Trophoblast cell (in vitro differentiated cells and primary cell): Measurements from ENCODE around the gene NOS3.

Source experiments
- DNase-seq, 2 donors: peaks; one replicate each; pipeline ENCODE4 v3.0.0-alpha.2; 2016
- H2AFZ ChIP-seq: 2 replicates; pipeline ENCODE4 v1.6.1; 2013; ENCODE audit warnings: low read length, moderate library complexity, mild to moderate bottlenecking; ENCODE audit not compliant: insufficient read depth, poor library complexity
- H2AK5ac ChIP-seq: 2 replicates; pipeline ENCODE4 v1.6.1; 2013; ENCODE audit warnings: mild to moderate bottlenecking, low read length
- H2BK120ac ChIP-seq: 2 replicates; pipeline ENCODE4 v1.6.1; 2013; ENCODE audit warnings: low read length, mild to moderate bottlenecking, moderate library complexity; ENCODE audit not compliant: insufficient read depth, poor library complexity
- H2BK12ac ChIP-seq: 2 replicates; pipeline ENCODE4 v1.6.1; 2013; ENCODE audit warnings: mild to moderate bottlenecking, low read length, moderate library complexity
- H2BK5ac ChIP-seq: 2 replicates; pipeline ENCODE4 v1.6.1; 2013; ENCODE audit warnings: low read length, low read depth, moderate library complexity, mild to moderate bottlenecking; ENCODE audit not compliant: poor library complexity
- H3K14ac ChIP-seq: 2 replicates; pipeline ENCODE4 v1.6.1; 2013; ENCODE audit warnings: mild to moderate bottlenecking, low read length
- H3K18ac ChIP-seq: 2 replicates; pipeline ENCODE4 v1.6.1; 2013; ENCODE audit warnings: mild to moderate bottlenecking, low read length
- H3K23ac ChIP-seq: 2 replicates; pipeline ENCODE4 v1.6.1; 2013; ENCODE audit warnings: low read length
- H3K27ac ChIP-seq: 2 replicates; pipeline ENCODE4 v1.5.1; 2013; ENCODE audit warnings: low read depth, mild to moderate bottlenecking, inconsistent platforms, low read length, moderate library complexity
- H3K27me3 ChIP-seq: 2 replicates; pipeline ENCODE4 v1.6.1; 2013; ENCODE audit warnings: inconsistent platforms, mild to moderate bottlenecking, low read length, moderate library complexity; ENCODE audit not compliant: insufficient read depth
- H3K36me3 ChIP-seq, 2 experiments: 1 replicate in 1 of 2; 2 replicates in 1 of 2; pipeline ENCODE4 v1.6.1; 2013; ENCODE audit warnings: low read length in 2 of 2, mild to moderate bottlenecking in 2 of 2, moderate library complexity in 1 of 2; ENCODE audit not compliant: insufficient read depth in 2 of 2, control insufficient read depth in 1 of 2
- H3K4ac ChIP-seq: 2 replicates; pipeline ENCODE4 v1.6.1; 2013; ENCODE audit warnings: low read depth, mild to moderate bottlenecking, low read length, moderate library complexity
- H3K4me1 ChIP-seq, 2 experiments: 1 replicate in 1 of 2; 2 replicates in 1 of 2; pipeline ENCODE4 v1.6.1; 2013; ENCODE audit warnings: low read length in 2 of 2, mild to moderate bottlenecking in 2 of 2, moderate library complexity in 1 of 2; ENCODE audit not compliant: insufficient read depth in 2 of 2, control insufficient read depth in 1 of 2
- H3K4me2 ChIP-seq: 2 replicates; pipeline ENCODE4 v1.6.1; 2013; ENCODE audit warnings: inconsistent platforms, mild to moderate bottlenecking, low read length, moderate library complexity
- H3K4me3 ChIP-seq: 2 replicates; pipeline ENCODE4 v1.5.1; 2013; ENCODE audit warnings: mild to moderate bottlenecking, low read depth, low read length, inconsistent platforms
- H3K79me1 ChIP-seq: one replicate; pipeline ENCODE4 v1.6.1; 2013; ENCODE audit warnings: low read length
- H3K79me2 ChIP-seq: 2 replicates; pipeline ENCODE4 v1.6.1; 2013; ENCODE audit warnings: low read length, mild to moderate bottlenecking; ENCODE audit not compliant: control insufficient read depth, insufficient read depth, poor library complexity
- H3K9ac ChIP-seq: 2 replicates; pipeline ENCODE4 v1.6.1; 2013; ENCODE audit warnings: mild to moderate bottlenecking, low read length
- H3K9me3 ChIP-seq: 2 replicates; pipeline ENCODE4 v1.6.1; 2013; ENCODE audit warnings: low read depth, mild to moderate bottlenecking, control low read depth, inconsistent platforms, low read length; ENCODE audit not compliant: insufficient read depth
- H4K12ac ChIP-seq: 2 replicates; pipeline ENCODE4 v1.6.1; 2013; ENCODE audit warnings: low read depth, mild to moderate bottlenecking, low read length, moderate library complexity
- H4K8ac ChIP-seq: 2 replicates; pipeline ENCODE4 v1.6.1; 2013; ENCODE audit warnings: low read depth, mild to moderate bottlenecking, low read length, moderate library complexity
- H4K91ac ChIP-seq: one replicate; pipeline ENCODE4 v1.6.1; 2013; ENCODE audit warnings: low read depth, mild to moderate bottlenecking, low read length, moderate library complexity
- WGBS: extraction: QIAGEN DNeasy Blood & Tissue Kit; methylation state at CpG from one replicate; pipeline ENCODE4 v1.1.7; 2013; ENCODE audit warnings: missing lambda C conversion rate; ENCODE audit not compliant: insufficient read length, insufficient coverage; ENCODE audit errors: extremely low coverage; 5-methylcytosine and 5-hydroxymethylcytosine counted together

The NOS3 gene

GRCh38 chr7:151003572-151003971 is 12.8 kb downstream of the NOS3 start:
- Histone ChIP-seq H2AK5ac (no peak overlapping the region), H2BK12ac (no peak overlapping the region)
- no CpG with 5 or more reads among the region's 12 CpGs for WGBS

DNA sequence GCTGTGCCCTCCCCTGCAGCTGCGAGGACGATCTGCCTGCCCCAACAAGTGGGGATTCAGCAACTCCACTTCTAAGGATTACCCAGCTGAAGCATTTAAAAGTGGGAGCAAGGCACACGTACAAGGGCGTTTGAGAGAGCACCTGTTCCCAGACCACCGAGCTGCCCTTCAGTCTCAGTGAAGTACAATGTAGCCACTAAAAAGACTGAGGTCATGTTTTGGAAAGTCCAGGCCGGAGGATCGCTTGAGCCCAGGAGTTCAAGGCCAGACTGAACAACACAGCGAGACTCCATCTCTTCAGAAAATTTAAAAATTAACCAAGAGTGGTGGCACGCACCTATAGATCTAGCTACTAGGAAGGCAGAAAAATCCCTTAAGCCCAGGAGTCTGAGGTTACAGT is 14.7 kb downstream of the NOS3 start:
- H4K91ac ChIP-seq = no peak overlapping the region

More at GRCh38 chr7:151003572-151003971, 12.8 kb downstream of the NOS3 start:
- H3K9ac ChIP-seq = no peak overlapping the region
- no peaks in the 10 kb centered on the region for H3K79me2 ChIP-seq
- no peak overlapping the region for H4K91ac ChIP-seq
- H3K27me3 ChIP-seq = no peaks in the 10 kb centered on the region
- no peak overlapping the region for H2AFZ ChIP-seq
- no peak overlapping the region for H3K4me3 ChIP-seq
- no peak overlapping the region for H4K8ac ChIP-seq
- H3K4ac ChIP-seq = no peak overlapping the region
- H3K36me3 ChIP-seq = no peaks in the 10 kb centered on the region
- H3K14ac ChIP-seq = no peak overlapping the region
- no peak overlapping the region for H3K18ac ChIP-seq
- H2BK5ac ChIP-seq = no peak overlapping the region
- H4K12ac ChIP-seq = no peak overlapping the region
- peaks cover 2% of the 10 kb centered on the region for H3K79me1 ChIP-seq
- H3K27ac ChIP-seq = no peak overlapping the region
- H2BK120ac ChIP-seq = no peak overlapping the region
- H3K9me3 ChIP-seq = peaks cover 4% of the 10 kb centered on the region
- H3K23ac ChIP-seq = no peak overlapping the region
- H3K4me2 ChIP-seq = no peak overlapping the region
- DNase-seq = no peak
- H3K4me1 ChIP-seq = peaks cover 14 to 15% of the 10 kb centered on the region in 2 experiments

DNA sequence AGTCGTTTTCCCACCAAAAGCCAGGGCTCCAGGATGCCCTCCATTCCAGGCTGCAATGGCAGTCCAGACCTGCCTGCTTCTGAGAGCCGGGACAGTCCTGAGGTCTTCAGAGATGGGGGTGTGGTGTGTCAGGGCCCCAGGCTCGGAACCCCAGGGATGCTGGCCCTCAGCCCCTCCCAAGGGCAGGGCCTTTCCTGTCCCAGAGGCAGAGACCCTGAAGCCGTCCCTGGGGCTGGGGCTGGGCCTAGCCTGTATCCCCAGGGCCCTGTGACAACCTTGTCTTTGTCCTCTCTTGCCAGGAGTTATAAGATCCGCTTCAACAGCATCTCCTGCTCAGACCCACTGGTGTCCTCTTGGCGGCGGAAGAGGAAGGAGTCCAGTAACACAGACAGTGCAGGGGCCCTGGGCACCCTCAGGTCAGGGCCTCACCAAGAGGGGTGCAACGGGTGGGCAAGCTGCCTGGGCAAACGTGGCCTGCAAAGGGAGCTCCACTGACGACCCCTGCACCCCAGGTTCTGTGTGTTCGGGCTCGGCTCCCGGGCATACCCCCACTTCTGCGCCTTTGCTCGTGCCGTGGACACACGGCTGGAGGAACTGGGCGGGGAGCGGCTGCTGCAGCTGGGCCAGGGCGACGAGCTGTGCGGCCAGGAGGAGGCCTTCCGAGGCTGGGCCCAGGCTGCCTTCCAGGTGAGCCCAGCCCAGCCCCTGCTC is 15.9 kb downstream of the NOS3 start:
- Histone ChIP-seq H3K18ac (no peak overlapping the region), H3K4me1 (peaks cover 20 to 31% of the 10 kb centered on the region in 2 experiments), H2BK120ac (peak overlapping the region; percentile 52), H3K23ac (no peak overlapping the region), H3K4me2 (no peak overlapping the region), H4K91ac (peak overlapping the region; percentile 38), H2AFZ (no peak overlapping the region), H3K27me3 (no peaks in the 10 kb centered on the region), H3K36me3 (no peaks in the 10 kb centered on the region), H2BK12ac (peak overlapping the region; percentile 1), H3K79me1 (peaks cover 7% of the 10 kb centered on the region), H4K12ac (no peak overlapping the region), H3K4me3 (no peak overlapping the region), H3K14ac (peak overlapping the region; percentile 21), H2BK5ac (no peak overlapping the region), H4K8ac (peak overlapping the region; percentile 2), H3K27ac (no peak overlapping the region), H2AK5ac (peak overlapping the region; percentile 1), H3K9me3 (no peaks in the 10 kb centered on the region), H3K79me2 (no peaks in the 10 kb centered on the region), H3K4ac (no peak overlapping the region), H3K9ac (no peak overlapping the region)
- DNase-seq = no peak
- no CpG with 5 or more reads among the region's 23 CpGs for WGBS

More for the DNA sequence above, 14.7 kb downstream of the NOS3 start:
- DNase-seq = no peak
- Histone ChIP-seq H3K79me1 (peaks cover 4% of the 10 kb centered on the region), H3K23ac (no peak overlapping the region), H3K4ac (no peak overlapping the region), H3K79me2 (no peaks in the 10 kb centered on the region), H2BK120ac (no peak overlapping the region), H3K36me3 (no peaks in the 10 kb centered on the region), H3K4me3 (no peak overlapping the region), H3K27me3 (no peaks in the 10 kb centered on the region), H4K8ac (no peak overlapping the region), H2AK5ac (no peak overlapping the region), H2BK12ac (no peak overlapping the region), H4K12ac (no peak overlapping the region), H3K14ac (no peak overlapping the region), H3K9me3 (no peaks in the 10 kb centered on the region), H3K4me1 (peaks cover 16 to 28% of the 10 kb centered on the region in 2 experiments), H3K27ac (no peak overlapping the region), H2BK5ac (no peak overlapping the region), H3K18ac (no peak overlapping the region), H3K4me2 (no peak overlapping the region), H3K9ac (no peak overlapping the region), H2AFZ (no peak overlapping the region)
- no CpG with 5 or more reads among the region's 9 CpGs for WGBS

DNA sequence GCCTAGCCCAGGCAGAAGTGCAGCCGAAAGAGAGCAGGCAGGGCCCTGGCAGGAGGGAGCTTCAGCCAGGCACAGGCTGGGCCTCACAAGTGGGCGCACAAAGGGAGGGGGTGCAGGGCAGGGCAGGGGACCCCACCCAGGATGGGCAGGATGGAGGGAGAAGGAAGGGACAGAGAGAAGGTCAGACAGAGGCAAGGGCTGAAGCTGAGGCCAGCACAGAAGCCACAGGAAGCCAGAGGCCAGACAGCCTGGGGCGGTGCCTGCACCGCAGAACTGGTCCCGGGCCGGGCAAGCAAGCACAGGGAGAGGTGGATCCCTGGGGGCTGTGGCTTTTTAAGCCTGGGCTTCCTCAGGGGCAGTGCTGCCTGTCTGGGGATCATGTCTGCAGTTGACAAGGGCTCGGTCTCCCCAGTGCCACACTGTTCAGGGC is 16.7 kb downstream of the NOS3 start:
- no peaks in the 10 kb centered on the region for H3K27me3 ChIP-seq
- no peak for DNase-seq
- WGBS = no CpG with 5 or more reads among the region's 7 CpGs

More for the DNA sequence above, 16.7 kb downstream of the NOS3 start:
- peak overlapping the region; percentile 1 for H2BK12ac ChIP-seq
- no peaks in the 10 kb centered on the region for H3K36me3 ChIP-seq
- H2BK5ac ChIP-seq = no peak overlapping the region
- peak overlapping the region; percentile 0 for H3K14ac ChIP-seq
- no peak overlapping the region for H3K4me2 ChIP-seq
- H3K4me3 ChIP-seq = no peak overlapping the region
- no peaks in the 10 kb centered on the region for H3K9me3 ChIP-seq
- H3K27ac ChIP-seq = no peak overlapping the region
- peak overlapping the region; percentile 2 for H4K8ac ChIP-seq
- H3K79me2 ChIP-seq = no peaks in the 10 kb centered on the region
- H2BK120ac ChIP-seq = peak overlapping the region; percentile 10
- peak overlapping the region; percentile 1 for H2AK5ac ChIP-seq
- peak overlapping the region; percentile 38 for H4K91ac ChIP-seq
- peaks cover 7% of the 10 kb centered on the region for H3K79me1 ChIP-seq
- H3K4ac ChIP-seq = no peak overlapping the region
- peaks cover 21 to 31% of the 10 kb centered on the region in 2 experiments for H3K4me1 ChIP-seq
- H3K9ac ChIP-seq = no peak overlapping the region
- no peak overlapping the region for H3K23ac ChIP-seq
- no peak overlapping the region for H4K12ac ChIP-seq
- no peak overlapping the region for H2AFZ ChIP-seq
- H3K18ac ChIP-seq = no peak overlapping the region
